HG03354 (cell line): Measurements from ENCODE around the gene PTK6.
"Not testable (repeated sequence)": the region's sequence is repeated elsewhere in the genome, so short reads cannot be mapped to it uniquely, and the experiment has no call there.

ENCODE experiments used
- ATAC-seq: cut with Tn5 transposase; IDR thresholded peaks from one replicate; pipeline ENCODE4 v1.9.1; 2021; ENCODE audit warnings: mild to moderate bottlenecking; ENCODE audit not compliant: unreplicated experiment, poor library complexity, severe bottlenecking

PTK6 gene

GRCh38 chr20:63487116-63487764 lies 49.9 kb downstream of the PTK6 start:
- no peak for ATAC-seq

- ATAC-seq, result no peak
These were observed 50.8 kb downstream of the PTK6 start for GRCh38 chr20:63486300-63486855.

GRCh38 chr20:63484651-63485403 lies 52.3 kb downstream of the PTK6 start:
- no peak for ATAC-seq

GRCh38 chr20:63484236-63484635 lies 52.9 kb downstream of the PTK6 start:
- ATAC-seq, result no peak

DNA sequence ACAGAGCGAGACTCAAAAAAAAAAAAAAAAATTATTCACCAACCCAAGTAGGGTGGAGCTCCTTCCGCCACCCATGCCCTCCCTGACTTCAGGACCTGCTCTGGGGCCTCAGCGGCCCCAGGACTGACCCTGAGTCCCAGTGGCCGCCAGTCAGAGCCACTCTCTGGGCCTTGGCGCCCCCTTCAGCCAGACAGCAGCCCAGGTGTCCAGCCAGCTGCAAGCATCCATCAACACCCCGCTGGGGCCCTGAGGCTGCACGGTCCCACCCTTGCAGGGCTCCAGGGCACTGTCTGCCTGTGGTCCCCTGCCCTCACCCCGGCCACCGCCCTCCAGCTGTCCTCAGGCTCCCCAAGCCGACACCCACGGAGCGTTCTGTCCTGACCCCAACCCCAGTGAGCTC lies 53.3 kb downstream of the PTK6 start:
- no peak for ATAC-seq

GRCh38 chr20:63482021-63482587 lies 55.1 kb downstream of the PTK6 start:
- ATAC-seq, result no peak

DNA sequence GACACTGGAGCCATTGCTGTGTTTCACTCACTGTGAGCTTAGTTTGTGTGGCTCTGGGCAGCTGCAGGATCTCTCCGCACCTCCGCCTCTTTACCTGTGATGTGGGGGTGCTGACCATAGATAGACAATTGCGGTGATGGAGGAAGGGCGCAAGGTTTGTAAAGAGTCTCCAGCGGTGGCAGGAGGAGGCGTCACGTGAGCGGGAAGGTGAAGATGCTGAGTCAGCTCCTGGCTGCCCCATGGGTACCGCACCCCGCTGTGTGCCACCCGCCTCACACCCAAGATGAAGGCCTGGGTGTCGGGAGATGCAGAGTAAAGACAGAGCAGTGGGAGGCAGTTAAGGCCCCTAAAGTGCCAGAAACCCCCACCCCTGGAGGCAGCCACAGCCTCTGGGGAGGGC lies 55.7 kb downstream of the PTK6 start:
- no peak for ATAC-seq

DNA sequence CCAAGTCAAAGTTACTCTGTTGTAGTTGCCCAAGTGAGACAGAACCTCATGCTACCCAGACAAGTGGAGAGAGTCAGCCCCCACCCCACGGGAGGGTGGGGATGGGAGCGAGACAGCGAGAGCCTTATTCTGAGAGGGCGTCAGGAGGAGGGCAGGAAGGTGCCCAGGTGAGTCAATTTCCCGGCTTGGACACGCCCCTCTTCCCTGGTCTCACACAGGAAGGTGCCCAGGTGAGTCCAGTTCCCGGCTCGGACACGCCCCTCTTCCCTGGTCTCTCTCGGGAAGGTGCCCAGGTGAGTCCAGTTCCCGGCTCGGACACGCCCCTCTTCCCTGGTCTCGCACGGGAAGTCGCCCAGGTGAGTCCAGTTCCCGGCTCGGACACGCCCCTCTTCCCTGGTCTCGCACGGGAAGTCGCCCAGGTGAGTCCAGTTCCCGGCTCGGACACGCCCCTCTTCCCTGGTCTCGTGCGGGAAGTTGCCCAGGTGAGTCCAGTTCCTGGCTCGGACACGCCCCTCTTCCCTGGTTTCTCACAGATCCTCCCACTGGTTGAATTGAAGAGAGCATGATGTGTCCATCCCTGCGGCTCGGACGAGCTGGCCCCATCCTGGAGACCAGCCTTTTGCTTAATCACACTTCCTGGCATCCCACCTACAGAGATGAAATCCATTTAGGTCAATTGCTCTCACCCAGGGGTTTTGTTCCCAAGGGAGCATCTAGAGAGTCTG lies 57.3 kb downstream of the PTK6 start:
- ATAC-seq, result not testable (repeated sequence)

- no peak for ATAC-seq
These were observed 58.6 kb downstream of the PTK6 start for GRCh38 chr20:63478346-63479302.
